Fibroblast of peridontal ligament (primary cell): ENCODE measurements around the gene XXYLT1.

Experiments
- DNase-seq: peaks from one replicate; pipeline ENCODE4 v3.0.0-alpha.2; 2010; ENCODE audit errors: extremely low read depth

XXYLT1 gene

DNA sequence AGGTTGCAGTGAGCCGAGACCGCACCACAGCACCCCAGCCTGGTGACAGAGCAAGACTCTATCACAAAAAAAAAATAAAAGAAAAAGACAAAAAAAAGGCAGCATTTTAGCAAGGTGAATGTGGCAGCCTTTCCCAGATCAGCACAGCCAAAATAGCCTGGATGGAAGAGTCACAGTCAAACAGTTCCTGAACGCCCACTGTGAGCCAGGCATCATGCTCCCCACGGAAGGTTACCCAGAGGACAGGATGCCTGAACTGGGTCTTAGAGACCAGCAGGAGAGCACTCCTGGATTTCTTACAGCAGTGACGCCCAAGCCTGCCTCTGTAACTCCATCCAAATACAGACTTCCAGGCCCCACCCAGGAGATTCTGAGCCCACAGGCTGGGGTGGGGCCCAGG lies 4.5 kb downstream of the XXYLT1 start:
- no peak for DNase-seq

DNA sequence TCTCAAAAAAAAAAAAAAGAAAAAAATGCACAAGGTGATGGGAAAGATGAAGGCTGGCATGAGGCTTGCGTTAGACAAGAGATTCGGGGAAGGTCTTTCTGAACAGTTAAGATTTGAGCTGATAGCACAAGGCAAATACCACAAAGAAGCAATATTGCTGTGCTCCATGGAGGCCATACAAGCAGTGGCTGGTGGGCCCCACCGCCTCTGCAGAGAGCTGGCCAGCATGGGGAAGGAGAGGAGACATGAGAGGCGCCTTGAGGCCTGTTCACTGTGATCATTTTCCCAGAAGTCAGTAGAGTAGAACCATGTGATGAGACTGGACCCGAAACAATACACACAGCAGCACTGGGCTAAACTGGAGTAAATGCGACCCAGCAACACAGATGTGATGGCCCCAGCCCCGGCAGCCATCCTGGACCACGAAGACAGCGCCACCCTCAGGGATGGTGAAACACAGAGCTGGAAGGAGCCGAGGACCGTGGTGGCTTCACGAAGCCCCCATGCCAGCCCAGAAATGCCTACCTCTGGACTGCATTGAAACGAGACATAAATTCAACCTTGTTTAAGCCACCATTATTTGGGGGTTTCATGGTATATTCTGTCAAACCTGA lies 5.5 kb downstream of the XXYLT1 start:
- no peak for DNase-seq

DNA sequence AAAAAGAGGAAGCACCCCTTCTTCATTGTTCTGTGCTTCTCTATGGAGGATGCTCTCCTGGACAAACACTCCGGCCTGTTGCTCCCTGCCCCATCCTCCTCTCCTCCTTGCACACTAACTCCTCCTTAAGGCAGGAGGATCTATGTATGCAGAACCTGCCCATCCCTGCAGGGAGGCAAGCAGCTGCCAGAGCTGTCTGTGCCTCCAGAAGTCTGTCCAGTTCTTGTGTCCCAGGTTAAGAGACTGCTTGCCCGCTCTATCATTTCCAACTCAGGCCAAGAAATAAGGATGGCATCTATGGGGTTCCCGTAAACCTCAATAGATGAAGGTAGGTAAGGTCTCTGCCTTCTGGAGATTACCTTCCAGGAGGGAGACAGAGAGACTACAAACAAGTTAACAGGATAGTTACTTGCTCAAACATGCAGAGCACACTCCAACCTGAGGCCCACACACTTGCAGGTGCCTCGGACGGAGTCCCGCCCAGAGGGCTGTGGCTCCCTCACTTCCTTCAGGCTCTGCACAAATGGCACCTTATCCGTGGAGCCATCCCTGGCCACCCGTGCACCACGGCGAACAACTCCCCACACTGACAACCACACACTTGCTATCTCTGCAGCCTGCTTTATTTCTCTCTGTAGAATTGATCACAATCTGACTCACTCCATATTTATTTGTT lies 6.9 kb downstream of the XXYLT1 start:
- DNase-seq, result no peak

DNA sequence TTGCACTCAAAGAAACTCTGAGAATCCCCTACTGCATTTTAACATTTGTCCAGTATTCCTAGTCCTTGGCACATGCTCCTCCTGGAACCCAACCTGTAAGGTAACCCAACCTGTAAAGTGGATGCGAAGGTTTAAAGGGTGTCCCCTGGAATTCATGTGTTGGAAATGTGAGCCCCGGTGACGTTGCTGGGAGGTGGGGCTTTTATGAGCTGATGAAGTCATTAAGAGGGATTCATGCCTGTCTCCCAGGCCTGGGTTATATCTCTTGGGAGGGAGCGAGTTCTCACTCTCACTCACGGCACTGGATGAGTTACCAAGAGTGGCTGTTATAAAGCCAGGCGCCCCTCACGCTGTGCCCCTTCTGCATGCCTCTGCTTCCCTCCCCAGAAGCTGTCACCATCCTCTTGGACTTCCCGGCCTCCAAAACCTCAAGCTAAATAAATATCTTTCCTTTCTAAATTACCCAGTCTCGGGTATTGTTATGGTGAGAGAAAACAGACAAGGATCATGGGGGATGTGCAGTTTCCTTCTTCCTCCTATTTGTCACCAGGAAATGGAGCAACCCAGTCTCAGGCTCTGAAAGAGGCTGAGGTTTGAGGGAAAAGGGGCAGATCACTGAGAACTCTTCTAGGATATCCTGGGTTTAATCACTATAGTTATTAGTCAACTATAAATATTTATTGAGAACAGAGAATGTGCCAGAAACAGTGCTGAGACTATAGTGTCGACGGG lies 7.6 kb downstream of the XXYLT1 start:
- DNase-seq, result no peak

DNA sequence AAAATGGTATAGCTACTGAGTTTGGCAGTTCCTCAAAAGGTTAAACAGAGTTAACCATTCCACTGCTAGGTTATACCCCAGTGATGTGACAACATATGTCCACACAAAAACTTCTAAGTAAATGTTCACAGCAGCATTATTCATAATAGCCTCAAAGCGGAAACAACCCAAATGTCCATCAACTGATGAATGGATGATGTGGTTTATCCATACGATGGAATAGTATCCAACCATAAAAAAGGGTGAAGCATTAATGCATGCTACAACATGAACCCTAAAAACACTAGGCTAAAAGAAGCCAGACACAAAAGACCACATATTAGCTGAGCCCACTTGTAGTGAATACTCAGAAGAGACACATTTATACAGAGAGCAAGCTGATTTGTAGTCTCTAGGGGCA lies 9.0 kb downstream of the XXYLT1 start:
- DNase-seq, result no peak

DNA sequence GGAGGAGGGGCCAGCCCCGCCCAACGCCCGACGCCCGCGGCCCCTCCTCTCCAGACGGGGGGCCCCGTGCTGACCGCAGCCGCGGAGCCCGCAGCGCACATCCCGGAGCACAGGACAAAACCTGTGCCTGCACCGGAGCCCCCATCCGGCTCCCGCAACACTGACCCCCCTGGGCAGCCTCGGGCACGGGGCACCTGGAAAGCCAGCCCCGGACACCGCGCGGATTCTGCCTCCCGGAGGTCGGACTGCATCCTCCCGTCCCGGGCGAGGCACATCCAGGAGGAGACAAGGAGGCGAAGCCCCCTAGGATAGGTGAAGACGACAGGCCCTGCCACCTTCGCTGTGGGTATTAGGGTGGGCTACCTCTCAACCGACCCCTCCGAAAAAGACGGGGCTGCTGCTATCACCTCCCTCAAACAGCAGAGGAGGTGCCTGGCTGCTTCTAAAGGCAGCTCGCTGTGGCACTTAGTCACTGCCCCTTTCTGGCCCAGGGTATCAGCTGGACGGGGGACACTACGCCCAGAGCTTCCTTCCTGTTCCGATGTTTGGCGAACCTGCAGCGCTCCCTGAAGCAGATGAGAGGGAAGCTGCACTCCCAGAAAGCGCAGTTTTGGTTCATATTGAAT lies 10.6 kb downstream of the XXYLT1 start:
- no peak for DNase-seq

DNA sequence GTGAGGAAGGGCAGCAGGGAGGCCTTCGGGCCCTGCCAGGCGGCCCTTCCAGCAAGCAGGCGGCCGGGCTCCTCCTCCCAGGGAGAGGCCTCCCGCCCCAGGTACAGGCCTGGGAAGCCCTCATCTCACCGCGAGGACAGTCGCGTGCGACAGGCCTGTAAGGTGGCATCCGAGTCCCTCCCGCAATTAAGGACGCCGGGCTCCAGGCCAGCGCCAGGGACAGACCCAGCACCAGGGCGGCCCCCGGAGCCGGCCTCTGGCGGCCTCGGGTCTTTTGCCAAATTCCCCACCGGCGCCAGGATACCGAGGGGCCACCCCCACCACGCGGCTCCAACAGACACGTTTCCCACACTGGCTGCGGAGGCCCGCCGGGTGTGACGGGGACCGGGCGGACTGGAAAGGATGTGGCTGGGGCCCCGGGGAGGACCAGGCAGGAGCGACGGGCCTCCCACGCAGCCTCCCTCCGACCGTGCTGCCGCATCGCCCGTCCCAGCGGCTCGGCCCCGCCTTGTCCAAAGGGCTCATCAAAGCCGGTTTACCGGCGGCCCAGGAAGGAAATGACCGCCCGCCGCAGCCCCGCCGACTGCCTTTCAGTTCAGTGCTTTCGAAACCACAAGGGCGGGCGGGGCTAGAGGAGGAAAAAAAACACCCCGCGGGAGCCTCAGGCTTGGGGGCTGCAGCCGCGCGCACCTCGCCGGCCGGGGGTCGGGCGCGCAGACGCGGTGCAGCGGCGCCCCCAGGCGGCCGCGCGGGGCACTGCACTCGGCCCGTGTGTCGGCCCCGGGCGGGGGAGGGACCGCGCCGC lies 11.3 kb downstream of the XXYLT1 start:
- DNase-seq, result peak; percentile 89

DNA sequence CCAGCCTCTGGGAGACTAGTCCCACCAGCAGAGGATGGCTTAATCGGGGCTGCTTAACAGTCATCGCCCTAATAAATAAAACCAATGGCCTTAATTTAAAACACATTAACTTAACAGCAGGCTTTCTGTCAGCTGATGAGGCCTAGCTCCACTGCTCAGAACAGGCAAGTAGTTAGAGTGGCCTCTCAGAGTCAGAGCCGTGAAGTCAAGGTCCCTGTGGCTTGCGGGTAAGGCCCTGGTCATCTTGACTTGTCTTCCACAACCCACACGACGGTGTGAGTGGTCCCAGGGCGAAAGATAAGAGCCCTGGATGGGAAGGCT lies 11.8 kb downstream of the XXYLT1 start:
- DNase-seq, result peak; percentile 45

DNA sequence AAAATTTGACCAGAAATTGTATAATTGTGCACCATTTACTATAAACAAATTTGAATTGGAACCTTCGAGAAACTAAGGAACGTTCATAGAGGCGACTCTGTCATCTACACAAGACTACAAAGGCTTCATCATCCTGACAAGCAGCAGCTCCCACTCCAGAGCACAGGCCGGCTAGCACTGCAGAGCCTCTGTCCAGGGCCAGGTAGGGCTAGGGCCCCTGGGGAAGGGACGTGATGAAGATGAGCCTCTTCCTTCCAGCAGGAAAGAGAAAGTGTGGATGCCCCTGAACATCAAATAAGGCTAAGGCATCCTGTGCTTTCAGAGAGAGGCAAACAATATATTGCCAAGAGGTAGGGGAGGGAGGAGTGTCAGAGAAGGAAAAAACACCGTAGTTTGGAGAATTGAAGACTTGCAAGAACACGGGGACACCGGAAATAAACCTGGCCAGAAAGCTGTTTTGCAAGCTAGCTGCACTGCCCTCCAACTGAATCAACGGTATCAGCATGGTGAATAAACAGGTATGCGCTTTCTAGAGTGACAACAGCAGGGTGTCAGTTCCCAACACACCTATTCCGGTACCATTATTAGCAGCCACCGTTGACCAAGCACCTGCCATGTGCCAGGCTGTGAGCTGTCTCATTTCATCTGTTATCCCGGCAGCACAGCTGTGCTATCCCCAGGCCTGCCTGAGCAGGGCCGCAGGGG lies 12.4 kb downstream of the XXYLT1 start:
- no peak for DNase-seq

DNA sequence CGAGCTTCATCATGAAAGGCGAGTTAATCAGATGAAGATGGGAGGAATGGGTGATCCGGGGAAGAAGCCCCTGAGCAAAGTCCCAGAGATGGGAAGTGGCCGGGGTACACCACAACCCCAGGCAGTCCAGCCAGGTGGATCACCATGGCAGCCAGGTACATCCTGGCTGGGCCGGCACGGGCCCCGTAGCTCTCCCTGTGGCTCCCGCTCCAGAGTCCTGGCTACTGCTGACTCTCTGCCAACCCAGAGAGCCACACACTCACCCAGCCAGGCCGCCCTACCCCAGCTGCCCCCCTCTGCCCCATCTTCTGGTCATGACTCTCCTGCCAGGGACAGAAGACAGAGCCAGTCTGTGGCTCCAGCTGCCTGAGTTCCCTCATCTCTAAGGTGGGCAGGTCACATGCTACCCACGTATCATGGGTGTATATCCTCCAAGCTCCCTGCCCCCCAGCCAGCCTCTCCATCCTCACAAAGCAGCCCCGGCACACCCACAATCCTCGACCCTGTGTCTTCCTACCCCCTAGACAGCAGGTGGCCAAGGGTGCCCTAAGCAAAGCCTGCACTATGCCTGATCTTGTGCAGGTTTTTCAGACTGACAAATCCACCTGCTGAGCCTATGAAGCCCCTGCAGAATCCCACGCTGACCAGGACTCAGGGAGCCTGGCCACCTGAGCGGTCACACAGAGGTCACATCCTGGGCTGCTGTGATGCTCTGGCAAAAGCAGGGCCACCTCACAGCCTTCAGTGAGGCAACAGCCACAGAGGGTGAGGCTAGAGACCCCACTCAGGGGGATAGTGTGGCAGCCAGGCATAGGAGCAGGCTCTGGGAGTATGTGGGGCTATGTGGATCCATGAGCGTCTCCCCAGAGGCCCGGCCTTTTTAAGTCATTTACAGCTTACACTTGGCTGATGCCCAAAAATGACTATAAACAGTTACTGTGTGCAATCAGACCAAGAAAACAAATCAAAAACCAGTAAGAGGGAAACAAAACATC lies 13.2 kb downstream of the XXYLT1 start:
- peak; percentile 34 for DNase-seq

DNA sequence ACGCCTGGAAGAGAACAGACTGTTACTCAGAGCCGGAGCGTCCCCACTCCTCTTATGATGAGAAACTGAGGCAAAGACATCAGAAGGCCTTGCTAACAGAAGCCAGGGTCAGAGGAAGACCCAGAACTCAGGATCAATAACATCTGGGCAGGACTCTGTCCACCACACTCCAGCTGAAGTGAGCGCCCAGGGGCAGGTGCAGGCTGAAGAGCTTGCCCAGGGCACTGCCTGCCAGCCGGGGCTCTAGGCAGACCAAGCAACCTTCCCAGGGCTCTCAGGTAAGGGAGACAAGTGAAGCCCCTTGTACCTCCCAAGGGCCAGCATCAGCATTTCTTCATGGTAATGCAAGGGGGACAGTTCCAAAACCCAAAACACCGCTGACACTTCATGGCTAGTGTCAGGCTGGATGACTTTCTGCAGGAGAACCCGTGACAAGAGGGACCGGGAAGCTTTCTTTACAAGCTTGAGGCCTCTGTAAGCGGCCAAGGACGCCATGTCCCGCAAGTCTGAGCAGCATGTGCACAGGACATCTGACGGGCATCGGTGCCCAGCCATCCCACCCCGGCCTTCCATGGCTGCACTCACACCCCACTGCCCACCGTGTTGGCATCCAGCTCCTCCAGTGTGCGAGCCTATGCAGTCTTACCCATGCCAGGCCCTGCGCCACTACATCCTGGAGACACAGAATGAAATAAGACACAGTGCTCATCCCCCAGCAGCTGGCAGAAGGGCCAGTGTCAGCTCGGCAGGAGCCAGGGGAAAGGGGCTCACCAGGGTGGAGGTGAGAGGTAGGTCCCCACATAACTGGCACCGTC lies 14.1 kb downstream of the XXYLT1 start:
- no peak for DNase-seq

DNA sequence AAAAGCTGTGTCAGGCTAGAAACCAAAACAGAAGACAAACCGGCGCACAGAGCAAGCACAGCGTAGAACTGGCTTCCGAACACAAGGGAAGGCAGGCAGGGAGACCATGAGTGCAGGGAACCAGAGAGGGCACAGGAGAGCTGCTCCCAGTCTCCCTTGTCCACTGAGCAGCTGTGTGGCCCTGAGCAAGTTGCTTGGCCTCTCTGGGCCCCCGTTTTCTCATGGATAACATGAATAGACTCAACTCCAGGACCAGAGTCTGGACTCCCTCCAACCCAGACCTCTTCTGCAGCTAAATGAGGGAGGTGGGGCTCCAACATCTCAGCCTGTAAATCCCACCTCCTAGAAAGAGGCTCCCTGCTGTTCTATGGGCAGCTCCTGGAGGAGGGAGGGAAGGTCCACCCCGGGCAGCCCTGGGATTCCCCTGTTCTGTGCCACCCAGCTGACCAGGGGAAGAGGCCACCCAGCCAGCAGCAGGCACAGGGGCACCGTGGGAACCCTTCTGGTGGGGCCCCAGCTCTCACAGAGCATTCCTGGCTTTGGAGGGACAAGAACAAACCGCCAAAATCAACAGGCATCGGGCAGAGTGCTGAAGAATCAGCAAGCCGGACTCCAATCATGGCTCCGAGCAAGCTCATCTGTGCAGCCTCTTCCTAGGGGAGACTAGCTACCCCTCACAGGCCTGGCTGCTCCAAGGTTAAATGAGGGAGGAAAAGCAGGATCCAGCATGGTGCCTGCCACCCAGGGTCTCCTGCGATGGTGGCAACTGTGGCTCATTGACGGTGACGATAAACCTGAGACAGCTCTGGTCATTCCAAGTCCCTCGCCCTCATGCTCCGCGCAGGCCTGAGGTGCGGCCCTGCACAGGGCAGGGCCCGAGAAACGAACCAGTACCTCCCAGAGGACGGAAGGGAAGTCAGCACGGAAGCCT lies 15.1 kb downstream of the XXYLT1 start:
- no peak for DNase-seq

DNA sequence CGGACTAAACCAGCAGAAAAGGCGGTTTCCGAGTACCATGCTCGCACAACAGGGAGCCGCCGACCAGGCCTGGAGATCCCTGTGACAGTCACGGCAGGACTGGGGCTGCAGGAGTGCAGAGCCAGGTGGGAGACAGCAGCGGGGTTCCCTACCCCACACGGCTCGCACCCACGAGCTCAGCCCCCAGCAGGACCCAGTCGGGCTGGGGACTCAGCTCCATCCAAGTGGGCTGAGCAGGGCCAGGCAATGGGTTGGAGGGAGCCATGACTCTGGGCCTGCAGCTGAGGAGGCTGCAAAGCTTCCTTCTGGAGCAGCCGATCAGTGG lies 15.8 kb downstream of the XXYLT1 start:
- no peak for DNase-seq

DNA sequence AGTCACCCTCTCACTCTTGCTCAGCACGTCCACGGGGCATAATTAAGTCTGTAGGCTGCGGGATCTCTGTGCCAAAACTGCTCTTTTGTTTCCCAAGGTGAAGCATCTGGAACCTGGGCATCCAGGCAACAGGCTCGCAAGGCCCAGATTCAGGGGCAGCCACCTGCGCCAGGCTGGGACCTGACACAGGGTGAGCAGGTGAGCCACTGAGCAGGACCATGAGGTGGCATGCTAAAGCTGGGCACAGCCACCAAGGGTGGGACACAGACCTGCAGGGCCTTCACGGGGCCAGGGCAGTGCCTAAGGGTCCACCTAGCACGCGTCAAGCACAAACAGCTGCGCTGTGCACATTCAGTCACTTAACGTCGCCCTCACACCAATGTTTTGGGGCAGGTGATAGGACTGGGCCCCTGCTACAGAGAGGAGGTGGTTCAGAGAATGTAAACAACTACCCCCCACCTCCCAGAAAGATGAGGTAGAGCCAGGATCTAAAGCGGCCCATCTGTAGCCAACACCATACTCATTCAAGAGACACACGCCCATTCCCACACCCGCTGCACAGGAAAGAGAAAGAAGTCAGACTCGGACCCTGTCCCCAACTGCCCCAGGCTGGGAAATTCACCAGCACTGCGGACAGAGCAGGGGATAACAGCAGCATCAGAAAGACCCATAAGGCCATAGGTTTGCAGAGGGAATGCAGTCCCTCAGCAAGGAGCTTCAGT lies 16.3 kb downstream of the XXYLT1 start:
- DNase-seq, result no peak

DNA sequence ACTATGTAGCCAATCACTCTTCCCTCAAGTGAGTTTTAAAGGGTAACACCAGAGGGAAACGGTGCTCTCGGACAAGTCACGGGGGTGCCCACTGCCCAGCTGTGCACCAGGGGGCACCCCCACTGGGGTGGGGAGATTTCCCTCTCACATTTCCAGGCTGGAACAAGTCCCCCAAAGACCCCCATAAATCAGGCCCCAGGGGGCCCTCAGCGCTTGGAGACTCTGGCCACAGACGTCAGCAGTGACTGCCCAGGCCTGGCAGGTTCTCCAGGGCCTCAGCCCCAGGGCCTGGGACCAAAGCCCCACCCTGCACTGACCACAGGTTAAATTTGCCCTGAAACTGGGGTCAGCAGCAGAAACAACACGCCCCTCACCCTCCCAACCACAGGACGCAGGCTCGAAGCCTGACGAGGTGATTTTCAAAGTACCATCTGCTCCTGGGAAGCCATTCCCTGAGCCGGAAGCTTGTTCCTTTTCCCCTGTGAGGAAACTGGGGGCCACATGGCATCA lies 17.0 kb downstream of the XXYLT1 start:
- DNase-seq, result no peak

DNA sequence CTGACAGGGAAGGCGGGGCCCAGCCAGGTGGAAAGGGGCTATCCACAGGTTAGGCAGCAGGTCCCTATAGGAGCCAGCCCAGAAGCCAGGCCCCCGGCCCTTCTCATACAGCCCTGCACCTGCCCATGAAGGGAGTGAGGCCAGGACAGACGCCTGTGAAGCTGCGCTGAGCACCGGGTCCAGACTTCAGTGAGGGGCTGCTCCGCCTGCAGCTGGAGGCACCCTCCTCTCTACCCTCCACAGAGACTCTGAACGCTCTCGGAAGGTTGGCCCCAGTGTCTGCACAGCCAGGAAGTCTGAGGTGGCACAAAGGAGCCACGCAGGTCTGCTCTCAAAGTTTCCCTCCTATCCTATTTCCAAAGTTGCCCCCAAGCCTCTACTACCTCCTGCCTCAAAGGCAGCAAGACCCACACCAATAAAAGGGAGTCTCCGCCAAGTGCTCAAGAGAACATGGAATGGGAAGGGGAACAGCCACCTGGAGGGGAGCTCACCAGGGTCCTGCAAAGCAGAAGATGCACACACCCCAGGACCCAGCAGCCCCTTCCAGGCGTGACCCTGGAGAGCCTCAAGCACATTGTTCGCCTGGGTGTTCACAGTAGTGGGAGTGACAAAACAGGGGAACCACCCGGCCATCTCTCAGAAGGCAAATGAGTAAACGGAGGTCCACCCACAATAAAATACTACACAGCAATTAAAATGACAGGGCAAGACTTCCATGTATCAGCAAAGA lies 19.5 kb downstream of the XXYLT1 start:
- DNase-seq, result no peak
